HG03095 (cell line): Measurements from ENCODE around the gene NPAS2.

ENCODE experiments used
- ATAC-seq: cut with Tn5 transposase; IDR thresholded peaks from one replicate; pipeline ENCODE4 v1.9.1; 2021; ENCODE audit warnings: moderate library complexity; ENCODE audit not compliant: unreplicated experiment

Gene NPAS2

DNA sequence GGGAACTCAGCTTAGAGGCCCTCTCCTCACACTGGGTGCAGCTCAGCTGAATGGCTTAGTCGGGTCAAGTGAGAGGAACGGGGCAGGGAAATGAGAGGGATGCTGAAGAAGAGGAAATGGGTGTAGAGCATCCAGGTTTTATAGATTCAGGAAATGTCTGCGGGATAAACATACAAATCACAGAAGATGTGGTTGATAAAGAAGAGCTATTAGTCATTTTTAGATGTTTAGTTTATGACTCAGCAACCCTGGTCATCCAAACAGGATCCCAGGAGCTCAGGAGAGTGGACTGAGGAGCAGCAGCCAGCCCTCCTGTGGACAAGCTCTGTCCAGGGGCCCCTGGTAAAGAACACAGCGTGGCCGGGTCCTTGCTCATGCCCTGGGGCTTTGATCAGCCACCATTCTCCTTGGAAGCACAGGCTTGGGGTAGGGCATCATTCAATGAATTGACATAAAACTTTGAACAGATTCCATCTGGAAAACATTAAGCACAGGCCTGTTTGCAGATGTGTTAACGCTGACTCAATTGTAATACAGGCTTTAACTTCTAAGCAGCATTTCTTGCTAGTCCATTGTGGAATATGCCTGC is 83.0 kb downstream of the NPAS2 start:
- no peak for ATAC-seq

DNA sequence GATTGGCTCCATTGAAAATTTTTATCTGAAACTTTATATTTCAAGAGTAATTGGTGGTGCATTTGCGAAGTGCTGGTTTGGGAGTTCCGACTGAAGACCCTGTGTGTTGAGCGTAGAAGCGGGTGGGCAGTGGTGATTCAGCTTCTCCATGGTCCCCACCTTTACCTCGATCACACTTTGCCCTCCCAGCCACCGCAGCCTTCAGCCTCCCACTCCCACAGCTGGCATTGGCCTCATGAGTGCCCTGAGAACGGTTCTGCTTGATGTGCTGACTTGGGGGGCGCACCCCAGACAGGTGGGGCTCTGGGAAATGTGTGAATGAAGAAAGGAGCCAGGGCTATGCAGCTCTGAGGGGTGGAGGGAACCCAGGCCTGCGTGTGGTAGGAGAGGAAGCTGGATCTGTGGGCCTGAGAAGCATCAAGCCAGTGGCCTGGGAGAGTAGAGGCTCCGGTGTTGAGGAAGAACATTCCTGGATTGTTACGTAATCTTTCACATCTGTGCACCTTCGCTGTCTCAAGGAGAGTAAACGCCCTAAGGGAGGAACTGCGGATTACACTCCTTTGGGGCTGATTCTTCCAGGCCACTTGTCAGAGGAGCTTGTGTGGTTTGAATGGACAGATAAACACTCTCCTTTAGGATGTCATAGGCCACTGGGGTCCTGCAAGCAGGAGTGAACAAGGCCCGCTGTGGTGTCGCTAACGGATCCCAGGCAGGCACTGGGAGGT is 83.8 kb downstream of the NPAS2 start:
- ATAC-seq = no peak

DNA sequence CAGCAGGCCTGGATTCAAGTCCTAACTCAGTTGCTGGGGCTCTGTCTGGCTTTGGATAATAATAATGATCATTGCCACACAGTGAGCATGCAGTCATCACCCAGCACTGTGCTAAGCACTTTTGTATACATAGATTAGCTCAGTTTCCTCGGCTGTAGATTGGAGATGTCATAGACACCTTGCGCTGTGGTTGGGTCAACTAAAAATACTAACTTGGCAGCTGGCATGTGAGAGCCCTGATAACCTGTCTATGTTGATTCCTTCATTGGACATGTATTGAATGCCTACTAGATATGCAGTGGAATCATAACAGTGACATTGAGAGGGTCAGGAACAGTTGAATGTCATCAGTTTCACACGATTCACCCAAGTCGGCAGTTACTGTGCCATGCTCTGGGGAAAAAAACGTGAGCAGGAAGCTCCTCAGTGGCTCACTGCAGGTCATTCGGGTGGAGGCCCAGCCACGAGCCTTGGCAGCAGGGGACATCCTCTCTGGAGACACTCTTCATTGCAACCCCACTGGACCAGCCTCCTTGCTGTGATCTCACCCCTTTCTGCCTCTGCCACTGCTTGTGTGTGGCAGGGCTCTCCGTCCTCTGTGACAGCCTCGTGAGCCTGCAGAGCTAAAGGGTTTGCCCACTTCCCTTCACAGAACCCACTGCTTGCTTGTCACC is 85.3 kb downstream of the NPAS2 start:
- no peak for ATAC-seq

DNA sequence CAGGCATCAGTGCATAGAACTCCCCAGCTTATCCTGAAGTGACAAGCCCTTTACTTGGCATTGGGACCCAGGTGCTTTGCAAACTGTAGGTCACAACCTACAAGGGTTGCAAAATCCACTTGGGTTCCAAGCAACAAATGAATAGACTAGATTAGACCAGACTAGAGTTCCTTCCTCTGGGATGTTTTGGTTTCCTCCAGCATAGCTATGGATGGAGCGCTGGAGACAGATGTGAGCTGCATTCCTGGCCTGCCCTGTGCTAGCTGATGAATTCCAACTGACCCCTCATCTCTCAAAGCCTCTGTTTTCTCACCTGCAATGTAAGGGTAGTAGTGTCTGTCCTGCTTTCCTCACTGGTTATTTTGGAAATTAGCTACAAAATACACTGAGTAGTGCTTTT is 86.2 kb downstream of the NPAS2 start:
- ATAC-seq = no peak

DNA sequence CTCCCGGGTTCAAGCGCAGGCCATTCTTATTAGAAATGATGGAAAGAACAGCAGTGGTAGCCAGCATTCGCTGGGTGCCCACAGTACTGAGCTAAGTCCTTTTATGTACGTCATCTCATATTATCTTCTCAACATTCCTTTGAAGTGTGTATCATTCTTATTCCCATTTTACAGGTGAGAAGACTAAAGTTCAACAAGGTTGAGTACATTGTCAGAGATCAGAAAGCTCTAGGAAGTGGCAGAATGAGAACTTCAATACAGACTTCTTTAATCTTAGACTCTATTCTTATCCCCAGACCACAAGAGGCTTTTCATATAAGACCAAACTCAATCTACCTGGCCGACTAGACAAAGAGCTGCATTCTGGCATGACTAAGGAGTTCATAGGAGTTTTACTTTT is 86.7 kb downstream of the NPAS2 start:
- ATAC-seq = no peak

DNA sequence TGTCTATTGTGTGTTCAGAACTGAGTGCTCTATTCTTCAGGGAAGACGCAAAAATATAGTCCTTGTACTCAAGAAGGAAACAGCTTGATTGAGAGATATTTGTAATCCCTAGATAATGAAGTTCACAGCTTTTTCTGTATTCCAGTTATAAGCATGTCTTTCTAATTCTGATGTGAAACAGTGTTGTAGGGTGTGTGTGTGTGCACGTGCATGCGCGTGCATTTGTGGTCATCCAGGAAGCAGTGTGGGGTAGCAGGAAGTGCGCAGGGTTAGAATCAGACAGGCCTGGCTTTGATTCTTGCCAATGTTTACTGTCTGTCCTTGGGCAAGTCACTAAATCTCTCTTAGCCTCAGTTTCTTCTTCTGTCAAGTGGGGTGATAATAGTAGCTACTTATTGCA is 87.9 kb downstream of the NPAS2 start:
- ATAC-seq = no peak

DNA sequence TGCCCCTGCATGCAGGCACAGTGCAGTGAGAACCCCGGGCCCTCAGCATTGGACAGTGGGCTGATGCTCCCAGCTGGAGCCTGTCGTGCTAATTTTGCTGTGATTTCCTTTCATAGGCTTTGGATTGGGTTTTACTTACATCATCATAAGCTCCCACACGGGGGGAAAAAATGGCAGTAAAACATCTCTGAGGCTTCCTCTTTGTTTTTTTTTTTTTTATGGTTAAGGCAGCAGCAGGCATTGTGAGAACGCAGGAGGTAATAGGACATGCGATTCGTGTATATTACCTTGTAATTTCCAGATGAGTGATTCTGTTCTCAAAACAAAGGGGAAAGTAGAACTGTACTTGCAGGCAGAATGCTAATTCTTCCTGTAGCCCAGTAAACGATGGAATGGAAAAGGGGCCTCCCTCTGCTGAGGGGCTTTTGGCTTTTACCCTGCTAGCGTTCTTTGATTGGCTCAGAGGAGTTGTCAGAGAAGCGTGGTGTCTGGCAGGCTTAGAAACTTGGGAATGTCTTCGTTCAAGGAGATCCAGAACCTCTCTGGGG is 89.7 kb downstream of the NPAS2 start:
- no peak for ATAC-seq

DNA sequence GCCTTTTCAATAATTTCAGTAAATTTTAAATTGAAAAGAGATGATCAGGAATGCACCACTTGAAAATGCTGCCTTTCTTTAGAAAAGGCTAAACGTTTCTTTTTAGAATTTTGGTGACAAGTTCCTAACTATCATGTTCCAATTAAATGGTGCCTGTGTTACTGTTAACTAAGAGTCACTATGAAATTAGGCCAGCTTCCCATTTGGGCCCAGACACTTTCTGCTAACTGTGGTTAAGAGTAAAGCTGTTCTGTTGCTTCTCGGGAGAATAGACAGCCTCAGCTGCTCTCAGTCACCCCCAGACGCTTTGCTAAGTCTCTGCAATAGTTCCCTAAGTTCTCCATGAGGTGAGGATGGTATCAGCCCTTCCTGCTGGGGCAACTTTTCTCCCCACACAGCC is 90.2 kb downstream of the NPAS2 start:
- no peak for ATAC-seq

DNA sequence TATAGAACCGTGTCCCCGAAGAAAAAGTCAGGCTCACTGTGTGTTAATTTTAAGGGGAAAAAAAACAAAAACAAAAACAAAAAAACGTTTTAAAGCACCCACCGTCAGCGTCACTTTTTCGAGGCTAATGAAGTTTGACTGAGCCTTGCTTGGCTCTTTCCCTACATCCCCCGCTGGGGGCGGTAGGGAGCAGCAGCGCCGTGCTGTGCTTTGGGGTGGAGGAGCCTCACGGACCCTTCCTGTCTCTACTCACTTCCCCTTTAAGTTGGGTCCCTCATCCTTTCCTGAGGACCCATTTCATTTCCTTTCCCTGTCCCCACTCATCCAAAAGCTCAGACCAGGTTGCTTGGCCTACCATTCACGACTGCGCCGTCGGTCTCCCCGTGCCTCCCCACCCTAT is 99.4 kb downstream of the NPAS2 start:
- no peak for ATAC-seq

DNA sequence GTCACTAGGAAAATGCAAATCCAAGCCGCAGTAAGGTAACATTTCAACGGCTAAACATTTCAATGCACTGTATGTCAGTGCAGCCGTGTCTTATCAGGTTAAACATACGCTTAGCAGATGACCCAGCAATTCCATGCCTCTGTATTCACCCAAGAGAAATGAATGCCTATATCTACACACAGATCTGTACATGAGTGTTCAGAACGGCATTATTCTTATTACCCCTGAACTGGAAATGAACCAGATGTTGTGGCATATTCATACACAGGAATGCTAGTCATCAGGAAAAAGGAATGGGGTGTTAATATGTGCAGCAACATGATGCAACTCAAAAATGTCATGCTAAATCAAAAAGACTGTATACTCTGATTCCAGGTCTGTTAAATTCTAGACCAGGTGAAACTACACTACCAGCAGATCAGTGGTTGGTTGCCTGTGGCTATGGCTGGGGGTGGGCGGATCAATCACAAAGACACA is 101.8 kb downstream of the NPAS2 start:
- no peak for ATAC-seq

DNA sequence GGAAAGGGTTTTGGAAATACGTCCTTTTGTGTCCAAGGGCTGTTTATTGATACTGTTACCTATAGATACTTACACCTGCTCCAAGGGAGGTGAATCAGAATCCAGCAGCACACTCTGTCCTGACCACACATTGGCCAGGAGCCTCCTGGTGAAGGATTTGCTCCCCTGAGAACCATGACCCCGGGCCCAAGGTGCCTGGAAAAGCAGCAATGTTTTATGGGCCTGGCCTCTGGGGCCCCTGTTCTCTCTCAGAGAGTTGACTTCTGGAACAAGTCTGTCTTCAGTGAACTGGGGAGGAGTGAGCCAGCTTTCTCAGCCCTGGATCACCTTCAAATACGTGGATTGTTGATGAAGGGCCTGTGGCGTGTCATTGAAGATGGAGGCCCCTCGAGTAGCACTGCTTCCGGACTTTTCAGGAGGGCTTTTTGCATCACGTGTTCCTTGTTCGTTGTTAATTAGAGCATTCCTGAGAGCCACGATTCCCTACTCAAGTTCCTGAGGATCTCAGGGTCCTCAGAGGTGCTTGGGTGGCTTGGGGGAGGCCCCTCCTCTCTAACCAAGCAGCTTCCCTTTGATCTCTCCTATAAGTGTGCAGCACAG is 103.6 kb downstream of the NPAS2 start:
- ATAC-seq = no peak

DNA sequence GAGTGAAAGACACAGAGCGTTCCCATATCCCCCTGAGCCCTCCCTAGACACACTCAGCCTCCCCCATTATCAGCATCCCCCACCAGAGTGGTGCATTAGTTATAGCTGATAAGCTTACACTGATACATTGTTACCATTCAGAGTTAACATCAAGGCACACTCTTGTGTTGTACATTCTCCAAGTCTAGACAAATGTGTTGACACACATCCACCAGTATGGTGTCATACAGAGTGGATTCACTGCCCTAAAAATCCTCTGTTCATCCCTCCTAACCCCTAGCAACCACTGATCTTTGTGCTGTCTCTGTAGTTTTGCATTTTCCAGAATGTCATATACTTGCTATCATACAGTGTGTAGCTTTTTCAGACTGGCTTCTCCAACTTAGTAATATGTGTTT is 104.2 kb downstream of the NPAS2 start:
- peak; percentile 8 for ATAC-seq

DNA sequence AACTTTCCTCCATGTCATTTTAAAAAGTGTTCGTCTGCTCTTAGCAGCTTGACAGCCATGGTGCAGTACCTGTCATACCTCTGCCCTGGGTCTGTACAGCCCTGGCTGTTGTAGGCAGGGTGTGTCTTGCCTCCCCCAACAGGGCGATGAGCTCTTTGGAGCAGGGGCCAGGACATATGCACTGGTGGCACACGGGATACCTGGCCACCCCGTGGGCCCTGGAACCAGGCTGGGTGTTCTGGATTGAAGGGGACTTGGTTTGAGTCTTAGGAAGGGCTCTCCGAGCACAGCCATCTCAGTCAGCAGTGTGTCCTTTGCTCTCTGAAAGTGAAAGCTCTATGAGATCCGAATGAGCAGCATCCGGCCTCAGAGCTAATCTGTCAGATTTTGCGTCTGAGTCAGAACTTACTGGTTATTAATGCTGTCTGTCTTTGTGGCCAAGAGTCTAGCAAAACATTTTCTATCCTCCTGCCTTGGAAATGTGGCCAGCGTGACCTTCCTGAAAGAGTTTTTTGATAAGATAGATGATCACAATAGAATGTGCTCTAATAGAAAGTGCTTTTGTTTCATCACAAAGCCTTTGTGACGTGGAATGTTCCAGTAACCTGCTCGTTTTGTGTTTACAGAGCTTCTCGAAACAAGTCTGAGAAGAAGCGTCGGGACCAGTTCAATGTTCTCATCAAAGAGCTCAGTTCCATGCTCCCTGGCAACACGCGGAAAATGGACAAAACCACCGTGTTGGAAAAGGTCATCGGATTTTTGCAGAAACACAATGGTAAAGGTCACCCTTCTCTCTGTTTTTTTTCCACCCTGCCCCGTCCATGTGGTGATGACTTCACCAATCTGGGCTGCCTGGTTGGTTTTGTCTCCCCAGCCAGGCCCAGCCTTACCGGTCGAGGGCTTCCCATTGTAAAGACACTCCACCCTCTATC is 104.8 kb downstream of the NPAS2 start:
- ATAC-seq = peak; percentile 80

DNA sequence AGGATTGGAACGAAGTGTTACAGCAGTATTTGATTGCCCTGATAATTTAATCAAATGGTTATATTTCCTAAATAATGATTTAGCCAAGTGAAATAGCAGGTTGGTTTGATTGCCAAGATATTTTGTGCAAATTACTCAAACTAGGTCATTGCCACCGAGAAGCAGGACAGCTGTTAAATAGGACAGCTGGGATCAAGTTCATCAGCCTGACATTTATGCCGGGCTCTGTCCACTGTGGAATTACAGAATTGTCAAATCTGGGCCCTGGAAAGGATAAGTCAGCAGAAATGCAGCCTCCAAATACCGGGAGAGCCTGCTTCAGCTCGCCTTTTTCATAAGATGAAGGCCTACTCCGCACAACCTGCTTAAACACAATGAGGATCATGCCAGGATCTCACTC is 108.3 kb downstream of the NPAS2 start:
- ATAC-seq = no peak

DNA sequence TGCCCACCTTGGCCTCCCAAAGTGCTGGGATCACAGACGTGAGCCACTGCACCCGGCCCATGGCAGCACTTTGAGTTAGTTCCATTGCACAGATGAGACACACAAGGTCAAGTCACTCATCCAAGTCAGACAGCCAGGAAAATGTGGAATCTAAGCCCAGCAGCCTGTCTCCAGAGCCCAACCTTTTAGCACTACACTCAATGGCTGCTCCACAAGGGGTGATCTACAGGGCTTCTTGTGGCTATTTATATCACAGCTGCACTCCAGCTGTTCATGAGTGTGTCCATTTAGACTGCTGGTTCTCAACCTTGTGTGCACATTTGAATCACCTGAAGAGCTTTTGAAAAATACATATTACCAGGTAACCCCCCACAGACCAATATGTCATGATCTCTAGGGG is 109.2 kb downstream of the NPAS2 start:
- no peak for ATAC-seq

DNA sequence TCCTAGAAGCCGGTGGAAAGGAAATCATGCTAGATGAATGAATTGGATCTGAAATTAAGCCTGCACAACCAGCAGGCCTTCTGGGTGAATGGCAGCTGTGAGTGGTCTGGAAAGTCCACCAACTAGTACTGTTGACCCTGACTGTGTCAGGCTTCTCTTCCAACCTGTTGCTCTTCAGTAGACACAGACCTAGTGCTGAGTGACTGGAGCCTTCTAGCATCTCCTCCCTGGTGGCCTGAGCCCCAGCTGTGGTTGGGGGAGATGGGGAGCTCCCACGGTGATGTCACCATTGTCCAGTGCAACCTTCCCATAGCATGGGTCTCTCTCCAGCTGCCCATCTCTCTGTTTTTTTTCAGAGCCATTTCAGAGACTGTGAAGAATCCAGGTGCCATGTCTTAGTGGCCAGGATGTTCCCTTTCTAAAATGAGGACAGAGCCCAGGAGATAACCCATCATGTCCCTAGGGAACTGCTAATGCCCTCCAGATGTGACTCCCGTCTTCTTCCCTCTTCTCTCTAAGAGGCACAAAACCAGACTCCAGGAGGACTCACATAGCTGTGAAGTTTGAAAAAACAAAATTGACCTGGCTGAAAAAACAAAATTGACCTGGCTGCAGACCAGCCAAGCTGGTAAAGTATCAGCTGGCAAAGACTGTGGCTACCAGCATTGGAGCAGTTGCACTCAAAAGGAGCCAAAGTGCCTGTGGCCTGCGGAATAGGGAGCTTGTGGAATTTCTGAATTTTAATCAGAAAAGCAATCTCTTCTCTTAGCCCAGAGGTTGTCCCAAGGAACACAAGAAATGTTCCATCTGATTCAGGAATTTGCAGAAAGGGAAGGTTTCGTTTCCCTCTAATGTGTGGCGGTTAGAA is 114.8 kb downstream of the NPAS2 start:
- ATAC-seq = no peak

DNA sequence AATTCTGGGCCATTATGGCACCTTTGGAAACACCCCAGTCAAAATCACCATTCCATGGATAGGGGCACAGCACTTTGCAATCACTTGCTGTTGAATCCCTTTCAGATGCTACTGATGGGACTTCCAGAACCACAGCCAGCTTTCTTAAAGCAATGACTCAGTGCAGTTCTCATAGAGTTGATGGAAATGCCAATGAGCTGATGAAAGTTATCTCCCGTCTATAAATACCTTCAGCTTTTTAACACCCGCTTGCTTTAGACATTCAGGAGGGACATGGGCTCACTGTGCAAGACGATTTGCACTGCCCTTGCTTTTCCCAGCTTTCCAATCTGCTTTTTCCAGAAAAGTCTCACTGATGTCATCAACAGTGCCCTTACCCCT is 115.4 kb downstream of the NPAS2 start:
- no peak for ATAC-seq

DNA sequence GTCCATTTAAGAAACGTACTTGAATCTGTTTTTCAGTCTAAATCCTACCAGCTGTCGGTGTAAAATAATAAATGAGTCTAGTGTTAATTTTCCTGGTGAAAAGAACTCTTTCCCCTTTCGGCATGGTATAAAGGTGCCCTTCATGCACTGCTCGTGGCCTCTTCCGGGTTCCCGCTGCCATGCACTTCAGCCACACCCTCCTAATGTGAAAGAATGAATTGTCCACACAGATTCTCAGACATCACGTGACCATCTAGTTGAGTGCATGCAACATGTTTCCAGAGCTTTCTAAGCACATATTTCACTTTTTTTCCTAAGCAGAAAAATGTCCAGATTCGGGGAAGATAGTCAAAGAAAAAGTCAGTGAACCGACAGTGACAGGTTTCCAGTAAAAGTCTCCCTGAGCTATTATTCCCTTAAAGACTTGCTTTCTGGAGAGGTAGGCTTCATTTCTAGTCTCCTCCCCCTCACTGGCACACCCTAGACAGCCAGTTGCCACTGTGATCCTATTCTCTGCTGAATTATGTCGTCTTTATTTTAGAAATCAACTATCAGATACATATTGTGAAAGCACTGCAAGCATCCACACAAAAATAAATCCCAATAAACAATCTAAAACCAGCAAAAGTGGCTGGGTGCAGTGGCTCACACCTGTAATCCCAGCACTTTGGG is 116.3 kb downstream of the NPAS2 start:
- ATAC-seq = no peak

DNA sequence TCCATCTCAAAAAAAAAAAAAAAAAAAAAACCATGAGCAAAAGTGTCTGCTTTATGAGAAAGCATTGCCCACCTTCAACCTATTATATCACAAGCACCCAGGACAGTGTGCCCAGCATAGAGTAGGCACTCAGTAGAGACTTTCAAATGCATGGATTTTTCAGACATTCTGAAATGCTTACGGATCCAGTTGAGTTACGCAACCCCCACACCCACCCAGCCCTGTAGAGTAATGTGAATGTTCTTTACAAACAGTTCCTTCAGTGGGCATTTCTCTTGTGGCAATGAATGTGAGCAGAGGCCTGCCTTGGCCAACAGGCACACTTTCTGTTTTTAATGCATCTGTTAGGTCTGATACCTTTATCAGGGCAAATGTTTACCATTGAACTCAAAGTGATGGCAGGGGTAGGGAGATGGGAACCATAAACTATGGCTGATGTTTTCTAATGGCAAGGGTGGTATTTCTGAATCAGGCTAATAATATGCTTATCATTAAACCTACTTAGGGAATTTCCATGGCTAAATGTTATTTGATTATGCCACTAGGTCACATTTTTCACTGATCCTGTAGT is 117.1 kb downstream of the NPAS2 start:
- no peak for ATAC-seq
